ENCODE results near the gene FSD2. TPM values are rescaled to one million over a fixed set of nuclear protein-coding genes. Genes with fewer than 3 reads are reported as not detected.

FSD2 gene
- total and polyA plus RNA-seq, 9 of the 15 experiments (the other 6 are each of a cell fraction or from before 2014, with no cell fraction given): 0.01 to 0.06 TPM; not detected in 7

GRCh38 chr15:82749951-82750830 lies 55.7 kb downstream of the FSD2 start (continued):
- TF ChIP-seq ARID4B (CRISPR knock-in tag; IDR thresholded peaks at IDR 0.05): peak; percentile 91
- TF ChIP-seq PYGO2 (tag; IDR thresholded peaks at IDR 0.05): no peak
- no peak for TF ChIP-seq ZNF232 (CRISPR knock-in tag; IDR thresholded peaks at IDR 0.05)
- TF ChIP-seq ATF4 (CRISPR knock-in tag; IDR thresholded peaks at IDR 0.05): no peak
- no peak for TF ChIP-seq CGGBP1 (CRISPR knock-in tag; IDR thresholded peaks at IDR 0.05)
- peak in 1 of 2 experiments; percentile 60; a peak in 1 of 4 replicates for TF ChIP-seq KDM4B (IDR thresholded peaks at IDR 0.05; ENCODE audit: borderline replicate concordance in 2 of 2, low read depth in 1 of 2)
- TF ChIP-seq TCF15 (CRISPR knock-in tag; IDR thresholded peaks at IDR 0.05): no peak
- TF ChIP-seq ZNF280B (CRISPR knock-in tag; IDR thresholded peaks at IDR 0.05): no peak
- no peak for TF ChIP-seq ZBTB5 (IDR thresholded peaks at IDR 0.05)
- TF ChIP-seq FOXJ2 (tag; IDR thresholded peaks at IDR 0.05): no peak
- TF ChIP-seq HSF4 (CRISPR knock-in tag; IDR thresholded peaks at IDR 0.05; ENCODE audit: borderline replicate concordance): no peak
- no peak for TF ChIP-seq RBM17 (IDR thresholded peaks at IDR 0.05; ENCODE audit: borderline replicate concordance, low read depth, low read length)
- TF ChIP-seq TAL1 (IDR thresholded peaks at IDR 0.05): no peak
- TF ChIP-seq ASH1L (IDR thresholded peaks at IDR 0.05; ENCODE audit: borderline replicate concordance, low read depth, partially characterized antibody): no peak
- peak; percentile 91 for TF ChIP-seq GABPB1 (CRISPR knock-in tag; IDR thresholded peaks at IDR 0.05)
- 0 out of 2 replicates have a peak, but pooled peaks have one; percentile 22 for TF ChIP-seq TAF7 (tag; IDR thresholded peaks at IDR 0.05)
